HG02981 (cell line): ENCODE data around the gene GRK1.

ENCODE experiments used
- ATAC-seq: cut with Tn5 transposase; IDR thresholded peaks from one replicate; pipeline ENCODE4 v1.9.1; 2021; ENCODE audit warnings: mild to moderate bottlenecking, moderate library complexity; ENCODE audit not compliant: unreplicated experiment

Gene GRK1

DNA sequence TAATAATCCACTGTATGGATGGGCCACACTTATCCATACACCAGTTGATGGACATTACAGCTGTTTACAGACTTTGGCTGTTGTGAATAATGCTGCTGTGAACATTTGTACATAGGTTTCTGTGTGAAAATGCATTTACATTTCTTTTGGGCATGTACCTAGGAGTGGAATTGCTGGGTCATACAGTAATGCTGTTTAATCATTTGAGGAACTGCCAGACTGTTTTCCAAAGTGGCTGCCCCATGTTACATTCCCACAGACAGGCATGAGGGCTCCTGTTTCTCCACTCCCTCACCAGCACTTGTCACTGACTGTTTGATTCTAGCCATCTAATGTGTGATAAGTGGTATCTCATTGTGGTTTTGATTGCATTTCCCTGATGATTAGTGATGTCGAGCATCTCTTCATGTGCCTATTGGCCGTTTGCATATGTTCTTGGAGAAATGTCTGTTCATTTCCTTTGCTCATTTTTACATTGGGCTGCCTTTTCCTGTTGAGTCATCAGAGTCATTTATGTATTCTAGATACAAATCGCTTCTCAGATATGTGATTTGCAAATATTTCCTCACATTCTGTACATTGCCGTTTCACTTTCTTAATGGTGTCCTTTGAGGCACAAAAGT lies 104.8 kb downstream of the GRK1 start:
- no peak for ATAC-seq

- no peak for ATAC-seq
Observed at GRCh38 chr13:113774177-113775107, 107.4 kb downstream of the GRK1 start.

DNA sequence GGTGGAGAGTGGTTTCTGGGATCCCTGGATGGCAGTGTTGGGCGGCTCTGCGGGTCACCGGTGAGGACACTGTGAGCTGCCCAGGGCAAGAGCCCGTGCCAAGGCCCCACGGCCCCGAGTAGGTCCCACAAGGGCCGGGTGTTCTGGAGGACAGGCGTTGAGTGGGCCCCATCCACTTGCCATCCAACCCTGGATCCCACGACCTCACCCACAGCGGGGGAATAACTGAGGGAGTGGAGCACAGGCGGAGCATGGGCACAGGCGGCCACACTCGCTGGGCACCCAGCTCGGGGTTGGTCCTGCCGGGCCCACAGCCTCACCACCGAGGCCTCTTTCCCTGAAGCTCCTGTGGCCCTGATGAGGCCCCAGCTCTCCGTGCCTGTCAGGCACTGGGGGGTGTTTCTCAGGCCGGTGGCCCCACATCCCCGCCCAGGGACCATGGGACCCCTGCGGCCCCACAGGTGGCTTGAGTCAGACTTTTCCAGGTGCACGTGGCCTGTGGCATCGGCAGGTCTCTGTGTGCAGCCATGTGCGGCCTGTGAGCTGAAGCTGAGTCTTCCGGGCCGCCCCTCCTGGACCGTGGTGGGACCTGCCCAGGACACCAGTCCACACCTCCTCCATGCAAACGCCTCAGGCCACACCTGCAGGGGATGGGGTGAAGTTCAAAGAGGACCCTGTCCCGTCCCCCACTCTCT lies 108.6 kb downstream of the GRK1 start:
- ATAC-seq = no peak

GRCh38 chr13:113776231-113777125 lies 109.5 kb downstream of the GRK1 start:
- no peak for ATAC-seq

GRCh38 chr13:113777311-113778260 lies 110.6 kb downstream of the GRK1 start:
- no peak for ATAC-seq

DNA sequence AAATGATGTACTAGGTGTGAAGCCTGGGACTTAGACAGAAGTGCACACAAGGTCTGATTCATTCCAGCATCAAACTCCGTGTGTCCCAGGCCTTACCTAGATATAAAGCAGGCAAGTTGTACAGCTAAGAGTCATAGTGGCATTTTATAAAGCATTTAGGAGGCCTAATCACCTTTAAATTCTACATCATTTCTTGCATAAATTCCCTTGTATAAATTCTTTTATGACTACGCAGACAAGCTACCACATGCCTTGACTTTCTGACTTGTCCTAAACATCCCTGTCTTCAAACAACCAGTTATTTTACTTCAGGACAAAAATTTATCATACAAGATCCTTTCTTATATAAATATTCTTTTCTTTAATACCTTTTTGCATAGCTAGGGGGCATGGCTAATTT lies 114.6 kb downstream of the GRK1 start:
- no peak for ATAC-seq

DNA sequence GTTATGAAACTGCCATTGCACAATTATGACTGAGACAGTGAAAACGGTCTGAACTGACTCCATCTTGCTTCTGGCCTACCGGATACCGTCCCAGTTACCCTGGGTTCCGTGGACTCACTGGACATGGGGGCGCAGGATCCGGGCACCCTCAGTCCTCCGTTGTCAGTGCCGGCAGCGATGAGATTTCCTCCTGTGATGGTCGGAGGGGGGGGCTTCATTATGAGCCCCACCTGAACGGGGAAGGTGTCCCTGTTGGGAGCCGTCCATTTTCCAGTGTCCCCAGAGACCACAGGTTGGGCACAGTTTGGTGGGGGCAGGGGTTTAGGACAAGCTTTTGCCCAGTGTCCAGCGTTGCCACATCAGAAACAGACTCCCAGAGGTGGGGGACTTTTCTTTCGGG lies 115.5 kb downstream of the GRK1 start:
- ATAC-seq = no peak

- ATAC-seq = no peak
Observed at GRCh38 chr13:113783200-113783881, 116.3 kb downstream of the GRK1 start.

- no peak for ATAC-seq
Observed at GRCh38 chr13:113783966-113784644, 117.1 kb downstream of the GRK1 start.

GRCh38 chr13:113784645-113785024 lies 117.6 kb downstream of the GRK1 start:
- ATAC-seq = no peak

- no peak for ATAC-seq
Observed at GRCh38 chr13:113785051-113786010, 118.3 kb downstream of the GRK1 start.

DNA sequence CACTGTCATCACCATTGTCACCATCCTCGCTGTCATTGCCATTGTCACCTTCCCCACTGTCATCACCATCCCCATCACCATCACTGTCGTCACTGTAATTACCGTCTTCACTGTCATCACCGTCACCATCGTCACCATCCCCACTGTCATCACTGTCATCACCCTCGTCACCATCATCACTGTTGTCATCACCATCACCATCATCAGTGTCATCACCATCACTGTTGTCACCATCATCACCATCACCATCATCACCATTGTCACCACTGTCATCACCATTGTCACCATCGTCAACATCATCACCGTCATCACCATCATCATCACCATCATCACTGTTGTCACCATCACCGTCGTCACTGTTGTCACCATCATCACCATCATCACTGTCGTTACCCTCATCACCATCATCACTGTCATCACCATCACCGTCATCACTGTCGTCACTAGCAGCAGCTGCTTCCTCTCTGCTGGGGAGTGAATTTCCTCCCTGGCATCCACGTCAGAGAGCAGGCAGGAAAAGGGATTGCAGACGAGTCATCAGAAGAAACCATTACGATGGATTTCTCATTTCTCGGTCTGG lies 119.3 kb downstream of the GRK1 start:
- ATAC-seq = no peak
